ENCODE results near the gene SLC8A1.

The SLC8A1 gene

GRCh38 chr2:40310303-40310702 is 141.6 kb downstream of the SLC8A1 start:
- DNase-seq (ENCODE audit: low read depth) = no peak

- no peak for DNase-seq (ENCODE audit: low read depth)
These were observed 147.6 kb downstream of the SLC8A1 start for GRCh38 chr2:40304340-40304739.

- DNase-seq (ENCODE audit: low read depth) = no peak
These were observed 148.1 kb downstream of the SLC8A1 start for GRCh38 chr2:40303746-40304145.

GRCh38 chr2:40302751-40303325 is 149.1 kb downstream of the SLC8A1 start:
- no peak for DNase-seq (ENCODE audit: low read depth)

- no peak for DNase-seq (ENCODE audit: low read depth)
These were observed 151.5 kb downstream of the SLC8A1 start for GRCh38 chr2:40300391-40300790.

GRCh38 chr2:40299781-40300180 is 152.1 kb downstream of the SLC8A1 start:
- no peak for DNase-seq (ENCODE audit: low read depth)

- DNase-seq (ENCODE audit: low read depth) = no peak
These were observed 152.7 kb downstream of the SLC8A1 start for GRCh38 chr2:40299173-40299572.

GRCh38 chr2:40298026-40298425 is 153.9 kb downstream of the SLC8A1 start:
- DNase-seq (ENCODE audit: low read depth) = no peak

GRCh38 chr2:40292291-40292690 is 159.6 kb downstream of the SLC8A1 start:
- no peak for DNase-seq (ENCODE audit: low read depth)

- DNase-seq (ENCODE audit: low read depth) = no peak
These were observed 162.0 kb downstream of the SLC8A1 start for GRCh38 chr2:40289771-40290404.

GRCh38 chr2:40287773-40288172 is 164.1 kb downstream of the SLC8A1 start:
- DNase-seq (ENCODE audit: low read depth) = no peak

GRCh38 chr2:40287195-40287594 is 164.7 kb downstream of the SLC8A1 start:
- peak; percentile 3 for DNase-seq (ENCODE audit: low read depth)

- no peak for DNase-seq (ENCODE audit: low read depth)
These were observed 165.2 kb downstream of the SLC8A1 start for GRCh38 chr2:40286721-40287120.

- DNase-seq (ENCODE audit: low read depth) = no peak
These were observed 166.5 kb downstream of the SLC8A1 start for GRCh38 chr2:40285391-40285790.

GRCh38 chr2:40284797-40285196 is 167.1 kb downstream of the SLC8A1 start:
- DNase-seq (ENCODE audit: low read depth) = peak; percentile 18

GRCh38 chr2:40283111-40283909 is 168.6 kb downstream of the SLC8A1 start:
- DNase-seq (ENCODE audit: low read depth) = no peak

- peak; percentile 47 for DNase-seq (ENCODE audit: low read depth)
These were observed 169.5 kb downstream of the SLC8A1 start for GRCh38 chr2:40282428-40282827.

- DNase-seq (ENCODE audit: low read depth) = peak; percentile 92
These were observed 170.6 kb downstream of the SLC8A1 start for GRCh38 chr2:40281021-40281940.

GRCh38 chr2:40279482-40279881 is 172.4 kb downstream of the SLC8A1 start:
- DNase-seq (ENCODE audit: low read depth) = no peak

- peak; percentile 47 for DNase-seq (ENCODE audit: low read depth)
These were observed 172.9 kb downstream of the SLC8A1 start for GRCh38 chr2:40279001-40279400.

- no peak for DNase-seq (ENCODE audit: low read depth)
These were observed 175.8 kb downstream of the SLC8A1 start for GRCh38 chr2:40276076-40276475.

- DNase-seq (ENCODE audit: low read depth) = no peak
These were observed 177.6 kb downstream of the SLC8A1 start for GRCh38 chr2:40274270-40274669.
